Measurements from ENCODE around the gene FAM111A.
A peak's percentile ranks its signal among the peaks of the same experiment; 100 is the strongest.
"Not testable (repeated sequence)": the region's sequence is repeated elsewhere in the genome, so short reads cannot be mapped to it uniquely, and the experiment has no call there.

The FAM111A gene

DNA sequence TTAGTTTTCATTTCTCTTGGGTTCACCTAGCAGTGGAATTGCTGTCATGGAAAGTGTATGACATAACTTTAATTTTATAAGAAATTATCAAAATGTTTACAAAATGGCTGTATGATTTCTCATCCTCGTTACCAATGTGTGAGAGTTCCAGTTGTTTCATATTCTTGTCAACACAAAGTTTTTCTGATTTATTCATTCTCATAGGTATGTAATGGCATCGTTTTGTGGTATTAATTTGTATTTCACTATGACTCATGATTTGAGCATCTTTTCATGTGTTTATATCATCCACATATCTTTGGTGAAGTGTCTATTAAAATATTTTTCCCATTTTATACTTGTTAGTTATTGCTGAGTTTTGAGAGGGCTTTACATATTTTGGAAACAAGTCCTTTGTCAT, 30.2 kb upstream of the FAM111A start:
- no peak for DNase-seq (ENCODE audit: low spot score)
- in situ Hi-C loops (cut with MboI; ENCODE audit: low pct_unique_long_range_greater_than_20kb, low sequenced_read_pairs, unreplicated experiment), result no loop called here
- TF ChIP-seq, protein P1, sequence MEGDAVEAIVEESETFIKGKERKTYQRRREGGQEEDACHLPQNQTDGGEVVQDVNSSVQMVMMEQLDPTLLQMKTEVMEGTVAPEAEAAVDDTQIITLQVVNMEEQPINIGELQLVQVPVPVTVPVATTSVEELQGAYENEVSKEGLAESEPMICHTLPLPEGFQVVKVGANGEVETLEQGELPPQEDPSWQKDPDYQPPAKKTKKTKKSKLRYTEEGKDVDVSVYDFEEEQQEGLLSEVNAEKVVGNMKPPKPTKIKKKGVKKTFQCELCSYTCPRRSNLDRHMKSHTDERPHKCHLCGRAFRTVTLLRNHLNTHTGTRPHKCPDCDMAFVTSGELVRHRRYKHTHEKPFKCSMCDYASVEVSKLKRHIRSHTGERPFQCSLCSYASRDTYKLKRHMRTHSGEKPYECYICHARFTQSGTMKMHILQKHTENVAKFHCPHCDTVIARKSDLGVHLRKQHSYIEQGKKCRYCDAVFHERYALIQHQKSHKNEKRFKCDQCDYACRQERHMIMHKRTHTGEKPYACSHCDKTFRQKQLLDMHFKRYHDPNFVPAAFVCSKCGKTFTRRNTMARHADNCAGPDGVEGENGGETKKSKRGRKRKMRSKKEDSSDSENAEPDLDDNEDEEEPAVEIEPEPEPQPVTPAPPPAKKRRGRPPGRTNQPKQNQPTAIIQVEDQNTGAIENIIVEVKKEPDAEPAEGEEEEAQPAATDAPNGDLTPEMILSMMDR (IDR thresholded peaks at IDR 0.05; ENCODE audit: extremely low read depth, insufficient read depth, missing control alignments), result no peak

DNA sequence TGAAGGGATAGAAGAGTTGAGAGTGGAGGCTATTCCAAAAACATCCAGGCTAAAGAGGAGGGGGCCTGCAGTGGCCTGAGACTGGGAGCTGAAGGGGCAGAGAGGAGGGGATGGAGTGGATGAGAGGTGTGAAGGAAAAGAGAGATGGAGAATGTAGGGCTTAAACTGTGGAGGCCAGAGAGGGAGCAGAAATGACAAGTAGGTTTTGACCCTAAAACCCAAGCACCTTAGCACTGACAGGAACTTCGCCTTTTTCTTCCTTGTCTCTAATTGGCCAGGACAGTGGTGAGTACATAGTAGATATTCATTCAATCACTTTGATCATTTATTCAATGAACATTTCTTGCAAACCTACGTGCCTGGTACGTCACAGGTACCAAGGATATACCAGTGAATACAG, 28.3 kb upstream of the FAM111A start:
- in situ Hi-C loops (cut with MboI; ENCODE audit: low pct_unique_long_range_greater_than_20kb, low sequenced_read_pairs, unreplicated experiment), result no loop called here
- no peak for DNase-seq (ENCODE audit: low spot score)
- TF ChIP-seq, protein P1 (IDR thresholded peaks at IDR 0.05; ENCODE audit: extremely low read depth, insufficient read depth, missing control alignments), result no peak

DNA sequence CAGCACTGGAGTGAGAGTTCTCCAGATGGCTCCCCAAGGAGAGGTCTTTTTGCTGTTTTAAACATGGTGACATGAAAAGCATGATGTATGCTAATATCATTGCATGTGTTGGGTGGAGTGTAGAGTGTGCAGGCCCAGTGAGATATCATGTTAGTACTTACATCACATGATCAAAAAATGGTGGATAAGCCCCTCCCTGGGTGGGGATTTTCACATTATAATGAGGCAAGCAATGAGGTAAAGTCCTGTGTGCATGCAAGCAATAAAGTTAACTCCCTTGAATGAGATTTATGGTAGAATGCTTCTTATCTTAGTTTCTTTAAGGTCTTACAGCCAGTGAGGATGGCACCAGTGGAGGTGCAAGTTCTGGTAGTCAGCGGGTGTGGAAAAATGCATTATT, 27.1 kb upstream of the FAM111A start:
- no peak for DNase-seq (ENCODE audit: low spot score)
- TF ChIP-seq, protein P1 (IDR thresholded peaks at IDR 0.05; ENCODE audit: extremely low read depth, insufficient read depth, missing control alignments), result no peak
- in situ Hi-C loops (cut with MboI; ENCODE audit: low pct_unique_long_range_greater_than_20kb, low sequenced_read_pairs, unreplicated experiment), result no loop called here

DNA sequence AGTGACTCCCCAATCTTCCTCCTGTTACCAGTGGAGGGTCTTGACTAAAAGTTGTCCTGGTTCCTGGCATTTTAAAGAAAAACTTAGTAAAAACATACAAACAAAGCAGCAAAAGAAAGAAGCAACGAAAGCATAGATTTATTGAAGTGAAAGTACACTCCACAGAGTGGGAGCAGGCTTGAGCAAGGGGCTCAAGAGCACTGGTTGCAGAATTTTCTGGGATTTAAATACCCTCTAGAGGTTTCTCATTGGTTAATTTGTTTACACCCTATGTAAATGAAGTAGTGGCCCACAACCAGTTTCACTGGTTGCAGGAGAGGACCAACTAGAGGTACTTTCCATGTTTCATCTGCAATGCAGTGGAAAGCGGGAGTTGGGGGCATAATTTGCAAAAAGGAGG, 24.9 kb upstream of the FAM111A start:
- in situ Hi-C loops (cut with MboI; ENCODE audit: low pct_unique_long_range_greater_than_20kb, low sequenced_read_pairs, unreplicated experiment), result no loop called here
- no peak for DNase-seq (ENCODE audit: low spot score)
- TF ChIP-seq, protein P1 (IDR thresholded peaks at IDR 0.05; ENCODE audit: extremely low read depth, insufficient read depth, missing control alignments), result no peak

DNA sequence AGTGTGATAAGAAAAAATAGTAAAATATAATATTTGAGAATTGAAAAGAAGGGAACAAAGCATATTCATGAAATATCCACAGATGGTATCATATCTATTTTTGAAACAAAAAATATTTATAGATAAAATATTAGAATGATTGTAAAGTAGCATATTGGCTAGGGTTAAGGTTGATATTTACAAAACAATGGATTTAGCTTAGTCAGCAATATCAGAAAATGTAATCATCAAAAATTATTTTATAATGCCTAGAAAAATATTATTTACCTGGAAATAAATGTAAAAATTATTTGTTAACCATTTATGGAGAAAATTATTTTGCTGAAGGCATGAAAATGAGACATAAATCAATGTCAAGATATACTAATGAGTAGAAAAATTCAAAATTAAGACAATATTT, 22.8 kb upstream of the FAM111A start:
- in situ Hi-C loops (cut with MboI; ENCODE audit: low pct_unique_long_range_greater_than_20kb, low sequenced_read_pairs, unreplicated experiment), result no loop called here
- TF ChIP-seq, protein P1 (IDR thresholded peaks at IDR 0.05; ENCODE audit: extremely low read depth, insufficient read depth, missing control alignments), result no peak
- DNase-seq (ENCODE audit: low spot score), result no peak

DNA sequence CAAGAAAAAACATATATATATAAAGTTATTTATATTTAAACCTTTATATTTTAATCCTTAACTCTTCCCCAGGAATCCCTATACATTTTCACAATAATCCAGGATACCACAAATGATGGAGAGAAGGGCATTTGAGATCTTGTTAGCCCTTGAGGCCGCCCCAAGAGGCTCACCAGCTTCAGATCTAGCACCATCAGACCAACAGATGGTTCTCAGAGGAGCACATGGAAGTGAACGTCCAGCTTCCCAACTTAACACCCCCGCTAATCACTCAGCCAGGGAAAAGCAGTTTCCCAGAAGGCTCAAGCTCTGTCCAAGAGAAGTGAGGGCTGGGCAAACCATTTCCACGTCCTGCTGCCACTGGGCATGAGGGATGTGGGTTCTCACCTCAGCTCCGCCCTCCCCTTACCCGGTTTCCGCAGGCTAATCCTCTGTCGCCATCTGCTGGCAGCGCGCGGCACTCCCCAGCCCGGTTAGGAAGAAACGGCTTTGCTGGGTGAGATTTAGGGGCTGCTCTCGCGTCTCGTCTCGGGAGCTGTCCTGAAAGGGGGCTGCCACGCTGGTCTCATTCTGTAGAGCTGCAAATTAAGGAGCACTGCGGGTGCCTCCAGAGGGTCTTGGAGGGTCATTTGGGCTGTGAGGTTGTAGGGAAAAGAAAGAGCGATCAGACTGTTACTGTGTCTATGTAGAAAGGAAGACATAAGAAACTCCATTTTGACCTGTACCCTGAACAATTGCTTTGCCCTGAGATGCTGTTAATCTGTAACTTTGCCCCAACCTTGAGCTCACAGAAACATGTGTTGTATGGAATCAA, 6.8 kb upstream of the FAM111A start:
- peak; percentile 78 for DNase-seq (ENCODE audit: low spot score)
- TF ChIP-seq, protein P1 (IDR thresholded peaks at IDR 0.05; ENCODE audit: extremely low read depth, insufficient read depth, missing control alignments), result peak; percentile 99
- in situ Hi-C loops (cut with MboI; ENCODE audit: low pct_unique_long_range_greater_than_20kb, low sequenced_read_pairs, unreplicated experiment), result loop anchor here (25.0 kb wide), 1 partner anchor 474 kb away; no protein-coding TSS in a partner anchor

DNA sequence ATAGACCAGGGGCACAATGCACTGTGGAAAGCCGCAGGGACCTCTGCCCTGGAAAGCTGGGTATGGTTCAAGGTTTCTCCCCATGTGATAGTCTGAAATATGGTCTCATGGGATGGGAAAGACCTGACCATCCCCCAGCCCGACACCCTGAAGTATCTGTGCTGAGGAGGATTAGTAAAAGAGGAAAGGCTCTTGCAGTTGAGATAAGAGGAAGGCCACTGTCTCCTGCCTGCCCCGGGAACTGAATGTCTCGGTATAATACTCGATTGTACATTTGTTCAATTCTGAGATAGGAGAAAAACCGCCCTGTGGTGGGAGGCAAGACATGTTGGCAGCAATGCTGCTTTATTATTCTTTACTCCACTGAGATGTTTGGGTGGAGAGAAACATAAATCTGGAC, 6.1 kb upstream of the FAM111A start:
- in situ Hi-C loops (cut with MboI; ENCODE audit: low pct_unique_long_range_greater_than_20kb, low sequenced_read_pairs, unreplicated experiment), result loop anchor here (25.0 kb wide), 1 partner anchor 474 kb away; no protein-coding TSS in a partner anchor
- not testable (repeated sequence) for DNase-seq (ENCODE audit: low spot score)
